ENCODE data around the gene ITGAV.

- TF ChIP-seq CTCF (IDR thresholded peaks at IDR 0.05; ENCODE audit: low read depth, low read length) (no peak), EZH2phosphoT487 (IDR thresholded peaks at IDR 0.05; ENCODE audit: low read depth) (no peak)
Observed at GRCh38 chr2:186709529-186710450, 119.9 kb downstream of the ITGAV start.
